Prostate gland (tissue), 2 donors: ENCODE data around the gene BMERB1. TPM values are rescaled to one million over a fixed set of nuclear protein-coding genes. Genes with fewer than 3 reads are reported as not detected.
"Not testable (repeated sequence)": the region's sequence is repeated elsewhere in the genome, so short reads cannot be mapped to it uniquely, and the experiment has no call there.

ENCODE experiments used
- DNase-seq: peaks from one replicate; pipeline ENCODE4 v3.0.0-alpha.2; 2019; ENCODE audit warnings: low spot score
- H3K27ac ChIP-seq, 2 donors: fragments of 200-600 bp; sonication (generic); 2 replicates each; pipeline ENCODE4 v1.5.1; 2017 to 2019
- H3K27me3 ChIP-seq: fragments of 200-600 bp; sonication (generic); replicated peaks from 2 replicates; pipeline ENCODE4 v1.5.1; 2019; ENCODE audit not compliant: insufficient read depth
- H3K36me3 ChIP-seq, 2 donors: fragments of 200-600 bp; sonication (generic); 1 replicate in 1 of 2; 2 replicates in 1 of 2; pipeline versions ENCODE4 v1.5.1 to v1.8.1; 2017 to 2019
- H3K4me1 ChIP-seq: fragments of 200-600 bp; sonication (generic); replicated peaks from 2 replicates; pipeline ENCODE4 v1.5.1; 2019
- H3K4me3 ChIP-seq, 2 donors: fragments of 200-600 bp; sonication (generic); 2 replicates each; pipeline ENCODE4 v1.5.1; 2017 to 2019
- H3K9me3 ChIP-seq: fragments of 200-600 bp; sonication (generic); 2 replicates; pipeline ENCODE4 v1.5.1; 2017
- POLR2A ChIP-seq: fragments of 450-650 bp; IDR thresholded peaks from one replicate; pipeline ENCODE4 v1.6.1; 2016; ENCODE audit warnings: antibody characterized with exemption, mild to moderate bottlenecking
- POLR2AphosphoS5 ChIP-seq: sonication (generic); formaldehyde crosslinking; IDR thresholded peaks from one replicate; pipeline ENCODE4 v1.6.1; 2017; ENCODE audit warnings: antibody characterized with exemption
- WGBS: methylation state at CpG from one replicate; pipeline ENCODE4 v1.1.5; 2018; 5-methylcytosine and 5-hydroxymethylcytosine counted together
- intact Hi-C: fragments of 100-400 bp; cut with DNase I; formaldehyde crosslinking; loops from one replicate; pipeline ENCODE4 v1.14.2; 2022
- total RNA-seq, 2 donors: library from RNA; depleted of rRNA; stranded (reverse); fragments of >200 nt; gene quantifications; one replicate each; pipeline ENCODE4 v1.1.0, GENCODE V29; 2016
- TF ChIP-seq, protein P1 (sequence below), 4 experiments: fragments of 200-600 bp in 2 of 4; fragments of 450-650 bp in 2 of 4; sonication (generic) in 2 of 4; IDR thresholded peaks; 1 replicate in 3 of 4; 2 replicates in 1 of 4; pipeline ENCODE4 v1.5.1; 2016 to 2019; ENCODE audit warnings: antibody characterized with exemption in 4 of 4, mild to moderate bottlenecking in 2 of 4, moderate library complexity in 2 of 4

The BMERB1 gene
- total RNA-seq, 2 donors from 2014 or later, result 49.1 to 51.1 TPM

DNA sequence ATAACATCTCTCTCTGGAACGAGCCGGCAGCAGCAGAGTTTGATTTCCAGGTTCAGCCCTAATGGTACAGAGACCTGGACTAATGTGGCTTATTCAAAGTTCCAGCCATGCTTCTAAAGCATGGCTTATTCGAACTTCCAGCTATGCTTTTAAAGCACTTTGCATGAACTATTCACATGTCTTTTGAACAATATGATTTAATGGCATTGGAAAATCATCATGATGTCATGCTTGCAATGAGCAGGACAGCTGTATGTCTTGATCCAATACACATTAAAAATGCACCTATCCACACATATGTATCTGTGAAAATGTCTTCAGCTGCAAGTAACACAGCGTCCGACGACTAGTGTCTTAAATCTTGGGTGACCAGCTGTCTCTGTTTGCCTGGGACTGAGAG is 122.9 kb downstream of the BMERB1 start:
- H3K36me3 ChIP-seq, result no peaks in the 10 kb centered on the region
- 64% methylated on average over 6 of the region's 6 CpGs for WGBS
- H3K27ac ChIP-seq, result no peak overlapping the region
- no peaks in the 10 kb centered on the region for H3K9me3 ChIP-seq
- intact Hi-C loops, result no loop called here
- no peak overlapping the region for H3K4me3 ChIP-seq
- no peaks in the 10 kb centered on the region for H3K27me3 ChIP-seq
- no peak for TF ChIP-seq POLR2AphosphoS5
- TF ChIP-seq, protein P1, sequence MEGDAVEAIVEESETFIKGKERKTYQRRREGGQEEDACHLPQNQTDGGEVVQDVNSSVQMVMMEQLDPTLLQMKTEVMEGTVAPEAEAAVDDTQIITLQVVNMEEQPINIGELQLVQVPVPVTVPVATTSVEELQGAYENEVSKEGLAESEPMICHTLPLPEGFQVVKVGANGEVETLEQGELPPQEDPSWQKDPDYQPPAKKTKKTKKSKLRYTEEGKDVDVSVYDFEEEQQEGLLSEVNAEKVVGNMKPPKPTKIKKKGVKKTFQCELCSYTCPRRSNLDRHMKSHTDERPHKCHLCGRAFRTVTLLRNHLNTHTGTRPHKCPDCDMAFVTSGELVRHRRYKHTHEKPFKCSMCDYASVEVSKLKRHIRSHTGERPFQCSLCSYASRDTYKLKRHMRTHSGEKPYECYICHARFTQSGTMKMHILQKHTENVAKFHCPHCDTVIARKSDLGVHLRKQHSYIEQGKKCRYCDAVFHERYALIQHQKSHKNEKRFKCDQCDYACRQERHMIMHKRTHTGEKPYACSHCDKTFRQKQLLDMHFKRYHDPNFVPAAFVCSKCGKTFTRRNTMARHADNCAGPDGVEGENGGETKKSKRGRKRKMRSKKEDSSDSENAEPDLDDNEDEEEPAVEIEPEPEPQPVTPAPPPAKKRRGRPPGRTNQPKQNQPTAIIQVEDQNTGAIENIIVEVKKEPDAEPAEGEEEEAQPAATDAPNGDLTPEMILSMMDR (IDR thresholded peaks at IDR 0.05), result no peak
- no peak for TF ChIP-seq POLR2A
- no peaks in the 10 kb centered on the region for H3K4me1 ChIP-seq
- no peak for DNase-seq

DNA sequence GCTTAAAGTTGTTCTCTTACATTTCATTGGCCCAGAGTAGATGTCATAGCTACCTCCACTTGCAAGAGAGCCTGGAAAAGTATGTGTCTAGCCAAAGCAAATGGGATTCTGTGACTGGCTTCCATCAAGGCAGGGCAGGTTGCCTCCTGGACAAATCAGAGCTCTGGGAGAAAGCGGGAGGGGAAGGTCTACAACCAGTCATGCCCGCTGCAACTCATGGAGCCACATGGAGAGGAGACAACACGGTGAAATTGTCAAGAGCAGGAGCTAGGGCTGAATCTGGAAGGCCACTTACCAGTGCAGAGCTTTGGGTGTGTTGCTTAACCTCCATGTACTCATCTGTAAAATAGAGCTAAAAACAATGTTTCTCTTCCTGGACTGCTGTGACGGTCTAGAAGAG is 124.8 kb downstream of the BMERB1 start:
- no peak overlapping the region for H3K27ac ChIP-seq
- intact Hi-C loops, result no loop called here
- 95% methylated on average over 4 of the region's 4 CpGs for WGBS
- TF ChIP-seq, protein P1 (IDR thresholded peaks at IDR 0.05), result no peak
- TF ChIP-seq POLR2AphosphoS5 (no peak), POLR2A (no peak)
- DNase-seq, result no peak
- no peaks in the 10 kb centered on the region for H3K36me3 ChIP-seq
- no peak overlapping the region for H3K4me3 ChIP-seq
- no peaks in the 10 kb centered on the region for H3K4me1 ChIP-seq
- no peaks in the 10 kb centered on the region for H3K9me3 ChIP-seq
- H3K27me3 ChIP-seq, result no peaks in the 10 kb centered on the region

DNA sequence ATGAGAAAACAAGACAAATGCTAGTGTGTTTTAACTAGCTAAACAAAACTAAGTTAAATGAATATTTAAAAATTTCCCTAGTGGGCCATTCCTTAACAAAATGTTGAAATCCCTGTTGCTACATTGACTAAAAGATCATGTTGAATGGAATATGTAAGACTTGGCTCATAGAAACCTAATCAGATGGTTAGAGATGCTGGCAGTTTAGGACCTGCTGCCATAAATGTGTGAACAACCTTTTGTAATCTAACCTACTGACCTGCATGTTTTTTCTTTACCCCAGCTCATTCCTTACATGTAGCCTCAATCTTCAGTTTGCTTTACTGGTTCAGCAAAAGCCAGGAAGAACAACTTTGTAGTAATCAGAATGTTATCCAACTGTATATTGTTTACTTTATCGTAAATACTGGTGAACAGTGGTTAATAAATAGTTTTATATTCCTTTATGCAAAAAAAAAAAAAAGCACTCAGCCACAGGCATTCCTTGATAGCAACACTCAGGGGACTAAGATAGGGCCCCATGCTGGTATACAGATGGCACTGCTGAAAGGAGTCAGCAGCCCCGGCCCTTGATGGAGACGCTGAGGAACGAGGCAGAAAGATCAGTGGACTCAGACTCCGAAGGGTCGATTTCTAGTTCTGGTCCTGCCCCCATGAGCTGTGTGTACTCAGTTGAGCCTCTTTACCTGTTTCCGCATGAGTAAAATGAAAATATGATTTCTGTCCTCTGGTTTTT is 130.4 kb downstream of the BMERB1 start:
- Histone ChIP-seq H3K4me1 (no peaks in the 10 kb centered on the region), H3K27ac (no peak overlapping the region), H3K36me3 (no peaks in the 10 kb centered on the region), H3K27me3 (no peaks in the 10 kb centered on the region), H3K4me3 (no peak overlapping the region), H3K9me3 (no peaks in the 10 kb centered on the region)
- TF ChIP-seq POLR2AphosphoS5, result no peak
- intact Hi-C loops, result no loop called here
- WGBS, result 90% methylated on average over 7 of the region's 7 CpGs
- no peak for DNase-seq

DNA sequence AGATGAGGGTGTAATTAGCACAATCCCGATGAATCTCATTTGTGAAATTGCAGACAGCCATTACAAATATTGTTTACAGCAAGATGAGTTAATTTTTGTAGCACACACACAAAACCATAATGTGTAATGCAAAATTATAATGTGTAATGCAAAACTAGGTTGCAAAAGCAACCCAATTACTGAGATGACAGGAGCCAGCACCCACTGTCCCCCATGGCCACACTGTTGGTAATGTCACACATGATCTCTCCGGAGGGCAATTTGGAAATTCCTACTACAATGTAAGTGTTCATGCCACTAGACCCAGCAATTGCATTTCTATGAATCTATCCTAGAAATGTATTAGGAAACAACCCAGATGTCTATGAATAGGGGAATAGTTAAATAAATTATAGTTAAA is 131.7 kb downstream of the BMERB1 start:
- H3K4me1 ChIP-seq, result no peaks in the 10 kb centered on the region
- 89% methylated on average over 2 of the region's 2 CpGs for WGBS
- H3K9me3 ChIP-seq, result no peaks in the 10 kb centered on the region
- DNase-seq, result no peak
- H3K36me3 ChIP-seq, result no peaks in the 10 kb centered on the region
- intact Hi-C loops, result no loop called here
- H3K27ac ChIP-seq, result no peak overlapping the region
- no peak overlapping the region for H3K4me3 ChIP-seq
- H3K27me3 ChIP-seq, result no peaks in the 10 kb centered on the region
- TF ChIP-seq POLR2AphosphoS5 (no peak), POLR2A (no peak)
- TF ChIP-seq, protein P1 (IDR thresholded peaks at IDR 0.05), result no peak

DNA sequence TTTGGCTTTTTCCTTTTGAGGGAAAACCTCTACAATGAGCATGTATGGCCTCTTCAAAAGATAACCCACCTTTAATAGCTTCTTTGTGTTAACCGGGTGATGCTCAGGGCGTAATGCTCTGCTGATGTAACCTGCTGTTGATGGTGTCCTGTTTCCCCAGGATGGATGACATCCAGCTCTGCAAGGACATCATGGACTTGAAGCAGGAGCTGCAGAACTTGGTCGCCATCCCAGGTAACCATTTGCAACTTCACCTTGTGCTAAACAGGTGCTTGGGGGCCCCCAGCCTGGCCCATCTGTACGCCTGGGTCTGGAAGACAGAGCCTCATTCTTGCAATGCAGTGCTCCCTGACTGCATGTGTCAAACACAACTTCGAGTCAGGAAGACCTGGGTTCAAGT is 133.4 kb downstream of the BMERB1 start:
- Histone ChIP-seq H3K4me3 (no peak overlapping the region), H3K27ac (no peak overlapping the region), H3K9me3 (no peaks in the 10 kb centered on the region), H3K4me1 (no peaks in the 10 kb centered on the region), H3K36me3 (no peaks in the 10 kb centered on the region), H3K27me3 (no peaks in the 10 kb centered on the region)
- no peak for DNase-seq
- intact Hi-C loops, result no loop called here
- TF ChIP-seq POLR2A (no peak), POLR2AphosphoS5 (no peak)
- TF ChIP-seq, protein P1 (IDR thresholded peaks at IDR 0.05), result no peak
- 95% methylated on average over 5 of the region's 5 CpGs for WGBS

DNA sequence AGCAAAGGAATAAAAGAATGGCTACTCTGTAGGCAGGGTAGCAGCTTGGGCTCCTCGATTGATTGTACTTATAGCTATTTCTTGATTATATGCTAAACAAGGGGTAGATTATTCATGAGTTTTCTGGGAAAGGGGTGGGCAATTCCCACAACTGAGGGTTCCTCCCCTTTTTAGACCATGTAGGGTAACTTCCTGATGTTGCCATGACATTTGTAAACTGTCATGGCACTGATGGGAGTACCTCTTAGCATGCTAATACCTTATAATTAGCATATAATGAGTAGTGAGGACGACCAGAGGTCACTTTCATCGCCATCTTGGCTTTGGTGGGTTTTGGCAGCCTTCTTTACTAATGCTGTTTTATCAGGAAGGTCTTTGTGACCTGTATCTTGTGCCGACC is 136.3 kb downstream of the BMERB1 start:
- 93% methylated on average over 4 of the region's 4 CpGs for WGBS
- intact Hi-C loops, H3K4me1 ChIP-seq, H3K36me3 ChIP-seq, H3K27ac ChIP-seq, H3K27me3 ChIP-seq, DNase-seq, H3K4me3 ChIP-seq, H3K9me3 ChIP-seq: not testable (repeated sequence)
